SH-SY5Y (cell line): ENCODE results near the gene WDR20.

Experiments
- GATA2 ChIP-seq: IDR thresholded peaks from 2 replicates; pipeline ENCODE4 v1.6.1; 2011; ENCODE audit warnings: mild to moderate bottlenecking, low read depth, low read length
- GATA3 ChIP-seq: IDR thresholded peaks from 2 replicates; pipeline ENCODE4 v1.6.1; 2011; ENCODE audit warnings: low read depth, mild to moderate bottlenecking, low read length, moderate library complexity

DNA sequence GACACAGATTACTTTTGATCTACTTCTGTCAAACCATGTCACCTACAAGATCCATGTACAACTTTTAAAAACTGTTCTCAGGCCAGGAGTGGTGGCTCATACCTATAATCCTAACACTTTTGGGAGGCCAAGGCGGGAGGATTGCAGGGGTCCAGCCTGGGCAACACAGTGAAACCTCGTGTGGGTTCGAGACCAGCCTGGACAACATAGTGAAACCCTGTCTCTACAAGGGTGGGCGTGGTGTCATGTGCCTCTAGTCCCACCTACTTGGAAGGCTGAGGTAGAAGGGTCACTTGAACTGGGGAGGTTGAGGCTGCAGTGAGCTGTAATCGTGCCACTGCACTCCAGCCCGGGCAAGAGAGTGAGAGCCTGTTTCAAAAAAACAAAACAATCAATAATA lies 5.7 kb downstream of the WDR20 start:
- no peak for TF ChIP-seq GATA2
- no peak for TF ChIP-seq GATA3
